ENCODE measurements around the gene SAPCD1.
A peak's percentile ranks its signal among the peaks of the same experiment; 100 is the strongest.

The SAPCD1 gene

GRCh38 chr6:31782126-31782855 is 19.8 kb downstream of the SAPCD1 start:
- Mint-ChIP-seq H3K36me3 (ENCODE audit: low read depth) (peaks cover 33% of the 10 kb centered on the region), H3K27me3 (ENCODE audit: low read depth) (no peaks in the 10 kb centered on the region)

DNA sequence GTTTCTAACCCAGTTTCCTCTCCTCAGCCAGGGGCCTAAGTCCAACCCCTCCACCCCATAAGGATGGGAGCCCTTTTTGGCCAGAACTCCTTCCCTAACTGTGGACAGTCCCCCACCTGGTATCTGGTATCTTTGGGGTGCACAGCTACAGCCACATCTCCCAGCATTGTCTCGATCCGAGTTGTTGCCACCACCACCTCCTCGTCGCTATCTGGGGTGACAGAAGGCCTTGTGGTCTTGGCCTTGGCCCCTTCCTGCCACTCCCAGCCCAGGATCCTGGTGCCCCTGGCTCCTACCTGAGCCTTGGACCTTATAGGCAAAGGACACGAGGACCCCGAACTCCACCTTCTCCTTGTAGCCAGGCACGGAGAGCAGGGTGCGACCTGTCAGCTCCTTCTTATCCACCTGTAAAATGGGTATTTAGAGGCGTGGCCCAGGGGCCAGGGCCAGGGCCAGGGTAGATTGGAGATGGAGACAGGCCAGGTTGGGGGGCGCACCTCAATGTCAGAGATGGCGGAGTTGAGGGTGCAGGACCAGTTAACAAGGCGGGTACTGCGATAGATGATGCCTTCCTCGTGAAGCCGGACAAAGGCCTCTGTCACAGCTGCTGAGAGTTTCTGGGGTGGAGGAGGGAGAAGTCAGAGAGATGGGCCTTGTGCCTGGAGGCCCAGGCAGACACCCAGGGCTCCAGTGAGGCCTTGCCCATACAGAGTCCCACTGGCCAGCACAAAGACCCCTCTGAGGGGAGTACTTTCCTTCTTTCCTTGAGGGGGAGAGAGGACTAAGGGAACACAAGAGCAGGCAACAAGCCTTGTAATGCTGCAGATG is 21.9 kb downstream of the SAPCD1 start:
- no peak overlapping the region for H3K4me3 Mint-ChIP-seq
- no peak for TF ChIP-seq CTCF (IDR thresholded peaks at IDR 0.05; ENCODE audit: unreplicated experiment in 3 of 3)
- no peaks in the 10 kb centered on the region for H3K9me3 Mint-ChIP-seq
- no peaks in the 10 kb centered on the region for H3K4me1 Mint-ChIP-seq
- no peak overlapping the region for H3K27ac Mint-ChIP-seq
- H3K36me3 Mint-ChIP-seq (ENCODE audit: low read depth), result peaks cover 33% of the 10 kb centered on the region
- H3K27me3 Mint-ChIP-seq (ENCODE audit: low read depth), result no peaks in the 10 kb centered on the region

More at GRCh38 chr6:31782126-31782855, 19.8 kb downstream of the SAPCD1 start:
- Mint-ChIP-seq H3K4me3 (no peak overlapping the region), H3K9me3 (no peaks in the 10 kb centered on the region), H3K4me1 (no peaks in the 10 kb centered on the region), H3K27ac (no peak overlapping the region)
- TF ChIP-seq CTCF (IDR thresholded peaks at IDR 0.05; ENCODE audit: unreplicated experiment in 3 of 3), result no peak

GRCh38 chr6:31785475-31785874 is 23.0 kb downstream of the SAPCD1 start:
- H3K9me3 Mint-ChIP-seq, result no peaks in the 10 kb centered on the region
- H3K4me3 Mint-ChIP-seq, result no peak overlapping the region
- no peak overlapping the region for H3K27ac Mint-ChIP-seq
- H3K4me1 Mint-ChIP-seq, result peaks cover 1% of the 10 kb centered on the region
- H3K27me3 Mint-ChIP-seq (ENCODE audit: low read depth), result no peaks in the 10 kb centered on the region
- TF ChIP-seq CTCF (IDR thresholded peaks at IDR 0.05; ENCODE audit: unreplicated experiment in 3 of 3), result no peak
- H3K36me3 Mint-ChIP-seq (ENCODE audit: low read depth), result peaks cover 34% of the 10 kb centered on the region

GRCh38 chr6:31791324-31792089 is 29.1 kb downstream of the SAPCD1 start:
- peak; percentile 60 to 65 (median 63) for TF ChIP-seq CTCF (IDR thresholded peaks at IDR 0.05; ENCODE audit: unreplicated experiment in 3 of 3)

GRCh38 chr6:31792090-31792374 is 29.6 kb downstream of the SAPCD1 start:
- Mint-ChIP-seq H3K9me3 (no peaks in the 10 kb centered on the region), H3K36me3 (ENCODE audit: low read depth) (peaks cover 24% of the 10 kb centered on the region), H3K4me1 (peaks cover 27% of the 10 kb centered on the region), H3K27me3 (ENCODE audit: low read depth) (no peaks in the 10 kb centered on the region), H3K4me3 (peak overlapping the region; percentile 6 to 35 (median 29)), H3K27ac (peak overlapping the region; percentile 46 to 73 (median 61))
- no peak for TF ChIP-seq CTCF (IDR thresholded peaks at IDR 0.05; ENCODE audit: unreplicated experiment in 3 of 3)

More at GRCh38 chr6:31791324-31792089, 29.1 kb downstream of the SAPCD1 start:
- peaks cover 28% of the 10 kb centered on the region for H3K36me3 Mint-ChIP-seq (ENCODE audit: low read depth)
- no peaks in the 10 kb centered on the region for H3K27me3 Mint-ChIP-seq (ENCODE audit: low read depth)
- peaks cover 27% of the 10 kb centered on the region for H3K4me1 Mint-ChIP-seq
- no peaks in the 10 kb centered on the region for H3K9me3 Mint-ChIP-seq
- peak overlapping the region; percentile 68 to 77 (median 69) for H3K4me3 Mint-ChIP-seq
- peak overlapping the region; percentile 46 to 82 (median 74) for H3K27ac Mint-ChIP-seq

Data from nephron (organoid).